Activated CD8-positive, alpha-beta memory T cell treated with anti-CD3 and anti-CD28 coated beads for 24 hours (primary cell): ENCODE data around the gene CFAP54.

Experiments used
- DNase-seq: peaks from one replicate; pipeline ENCODE4 v3.0.0-alpha.2; 2020

Gene CFAP54

GRCh38 chr12:96773031-96773430 lies 283.7 kb downstream of the CFAP54 start:
- no peak for DNase-seq

DNA sequence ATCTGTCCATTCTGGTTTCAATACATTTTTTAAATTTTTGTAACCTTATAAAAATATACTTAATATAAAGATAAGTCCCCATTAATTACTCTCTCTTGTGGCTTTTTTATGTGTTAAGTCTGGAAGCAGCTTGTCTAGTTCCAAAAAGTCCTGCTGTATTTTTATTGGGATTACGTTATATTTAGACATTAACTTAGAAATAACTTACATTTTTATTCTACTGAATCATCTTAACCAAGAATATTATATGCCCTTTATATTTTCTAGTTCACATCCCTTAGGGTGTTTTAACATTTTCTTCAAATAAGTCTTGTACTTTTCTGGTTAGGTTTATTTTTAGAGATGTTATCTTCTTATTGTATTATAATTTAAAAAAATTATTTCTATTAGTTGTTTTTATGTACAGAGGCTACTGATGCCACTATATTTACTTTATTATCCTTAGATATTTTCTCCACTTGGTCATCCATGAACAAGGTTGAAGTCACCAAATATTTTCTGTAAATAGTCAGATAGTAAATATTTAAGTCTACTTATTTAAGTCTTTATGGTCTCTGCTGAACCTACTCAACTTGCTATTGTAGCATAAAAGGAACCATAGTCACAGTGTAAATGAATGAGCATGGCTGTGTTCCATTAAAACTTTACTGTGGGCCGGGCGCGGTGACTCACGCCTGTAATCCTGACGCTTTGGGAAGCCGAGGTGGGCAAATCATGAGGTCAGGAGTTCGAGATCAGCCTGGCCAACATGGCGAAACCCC lies 285.3 kb downstream of the CFAP54 start:
- no peak for DNase-seq

GRCh38 chr12:96776908-96777307 lies 287.5 kb downstream of the CFAP54 start:
- DNase-seq, result no peak

DNA sequence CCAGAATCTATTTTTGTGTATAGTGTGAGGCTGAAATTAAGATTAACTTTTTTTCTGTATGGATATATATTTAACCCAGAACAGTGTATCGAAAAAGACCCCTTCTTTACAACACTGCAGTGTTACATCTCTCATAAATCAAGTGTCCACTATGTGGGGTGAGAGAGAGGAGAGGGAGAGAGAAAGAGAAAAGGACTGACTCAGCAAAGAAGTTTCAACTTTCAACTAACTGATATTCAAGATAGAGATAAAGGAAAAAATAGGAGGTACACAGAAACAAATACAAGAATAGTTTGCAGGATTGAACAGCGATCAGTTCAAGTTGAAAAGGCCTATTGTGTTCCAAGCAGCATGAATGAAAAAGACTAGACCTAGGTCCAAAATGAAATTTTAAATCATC lies 291.0 kb downstream of the CFAP54 start:
- DNase-seq, result no peak

DNA sequence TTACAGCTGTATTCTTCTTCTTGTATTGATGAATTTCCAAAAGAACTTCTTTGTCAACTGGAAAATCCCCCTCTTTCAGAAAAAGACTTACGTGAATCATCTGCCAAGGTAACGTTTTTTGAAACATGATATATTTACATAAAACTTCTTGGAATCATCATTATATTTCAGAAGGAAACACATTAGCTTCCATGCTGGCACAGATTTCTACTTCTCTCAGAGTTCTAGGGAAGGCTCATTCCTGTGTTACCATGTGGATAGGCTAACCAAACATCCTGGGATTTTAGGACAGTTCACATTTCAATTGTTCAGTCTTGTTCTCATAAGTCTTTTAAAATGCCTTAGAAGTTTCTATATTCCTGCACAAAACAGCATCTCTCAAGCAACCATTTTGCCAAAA lies 297.4 kb downstream of the CFAP54 start:
- no peak for DNase-seq

GRCh38 chr12:96803969-96804368 lies 314.6 kb downstream of the CFAP54 start:
- no peak for DNase-seq

DNA sequence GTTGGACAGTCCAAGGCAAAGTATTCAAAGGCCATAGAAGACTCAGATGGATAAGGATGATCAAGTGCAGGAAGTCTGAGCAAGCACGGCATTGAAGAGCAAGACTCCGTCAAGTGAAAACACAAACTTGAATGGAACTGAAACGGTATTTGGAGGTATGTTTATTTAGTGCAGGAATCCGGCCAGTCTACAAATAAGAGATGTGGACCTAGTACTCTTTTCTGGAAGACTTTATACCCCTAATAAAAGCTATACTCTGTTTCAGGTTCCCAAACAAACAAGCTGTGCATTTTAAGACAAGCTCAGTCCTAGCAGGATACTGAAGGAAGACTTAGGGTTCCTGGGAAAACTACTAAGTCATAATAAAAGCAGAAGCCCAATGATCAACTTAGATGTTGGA lies 316.9 kb downstream of the CFAP54 start:
- DNase-seq, result no peak

- no peak for DNase-seq
Measured at GRCh38 chr12:96807741-96808140, 318.4 kb downstream of the CFAP54 start.

DNA sequence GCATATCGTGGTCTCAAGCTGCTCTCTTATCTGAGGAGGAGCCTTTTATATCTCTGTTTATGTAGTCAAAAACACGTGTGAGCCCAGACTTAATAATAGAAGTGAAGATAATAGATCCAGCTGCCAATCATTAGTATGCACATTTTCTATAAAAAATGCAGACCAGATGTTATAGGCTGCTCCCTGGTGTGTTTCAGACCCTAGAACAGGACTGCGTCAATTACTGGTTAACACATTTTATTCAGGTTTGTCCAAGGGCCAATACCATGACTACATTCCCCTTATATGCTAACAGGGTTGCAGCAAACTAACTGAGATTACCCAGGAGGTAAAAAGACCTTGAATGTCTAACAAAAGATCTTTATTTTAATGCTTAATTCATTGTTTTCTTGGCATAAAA lies 319.2 kb downstream of the CFAP54 start:
- no peak for DNase-seq

DNA sequence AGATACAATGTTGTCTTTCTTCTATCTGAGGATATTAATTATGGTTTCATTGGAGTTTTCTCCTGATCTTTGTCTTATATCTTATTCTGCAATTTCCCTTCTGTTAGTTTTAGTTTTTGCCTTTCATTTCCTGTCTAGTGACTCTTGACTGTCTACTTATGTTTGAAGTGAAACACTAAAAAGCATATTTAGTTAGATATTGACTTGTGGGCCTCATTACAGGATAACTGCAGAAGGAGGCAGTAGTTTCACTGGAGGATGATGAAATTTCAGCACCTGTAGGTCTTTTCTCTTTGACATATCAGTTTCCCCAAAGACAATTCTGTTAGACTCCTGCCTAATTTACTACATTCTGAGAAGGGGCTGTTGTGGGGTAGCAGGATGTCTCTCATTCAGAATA lies 320.1 kb downstream of the CFAP54 start:
- DNase-seq, result no peak

DNA sequence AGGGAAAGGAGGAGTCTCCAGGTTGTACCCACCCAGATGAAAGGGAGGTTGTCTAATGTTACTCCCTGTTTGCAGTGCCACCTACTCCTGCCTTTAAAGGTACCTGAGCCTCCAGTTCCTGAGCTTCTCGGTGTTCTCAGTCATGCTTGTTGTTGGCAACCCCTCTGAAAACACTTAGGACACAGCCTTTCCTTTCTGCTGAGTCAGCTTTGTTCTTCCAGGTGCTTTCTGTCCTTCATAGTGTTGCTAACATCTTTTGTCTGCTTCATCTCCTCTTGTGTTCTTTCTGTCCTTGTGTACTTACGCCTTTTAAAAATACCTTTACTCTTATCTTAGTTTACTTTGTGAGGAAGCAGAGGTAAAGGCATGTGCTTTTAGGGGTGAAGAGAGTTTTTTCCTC lies 320.7 kb downstream of the CFAP54 start:
- no peak for DNase-seq

DNA sequence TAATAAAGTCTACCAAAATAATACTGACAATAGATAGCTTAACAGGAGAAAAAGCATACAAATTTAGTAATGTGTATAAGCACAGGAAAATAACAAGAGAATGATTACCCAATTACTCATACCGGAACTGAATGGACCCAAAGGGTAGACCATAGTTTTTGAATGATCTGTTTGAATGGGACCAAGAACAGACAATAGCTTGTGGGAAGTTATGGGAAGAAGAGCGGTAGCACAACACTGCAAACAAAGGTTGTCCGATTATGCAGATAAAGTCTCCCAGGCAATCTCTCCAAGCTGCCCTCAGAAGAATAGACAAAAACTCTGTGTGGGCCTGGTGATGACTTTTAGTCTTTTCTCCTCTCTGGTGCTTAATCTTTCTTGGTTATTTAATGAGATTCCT lies 321.1 kb downstream of the CFAP54 start:
- DNase-seq, result no peak

GRCh38 chr12:96811083-96811482 lies 321.7 kb downstream of the CFAP54 start:
- DNase-seq, result no peak

GRCh38 chr12:96812153-96812552 lies 322.8 kb downstream of the CFAP54 start:
- no peak for DNase-seq

DNA sequence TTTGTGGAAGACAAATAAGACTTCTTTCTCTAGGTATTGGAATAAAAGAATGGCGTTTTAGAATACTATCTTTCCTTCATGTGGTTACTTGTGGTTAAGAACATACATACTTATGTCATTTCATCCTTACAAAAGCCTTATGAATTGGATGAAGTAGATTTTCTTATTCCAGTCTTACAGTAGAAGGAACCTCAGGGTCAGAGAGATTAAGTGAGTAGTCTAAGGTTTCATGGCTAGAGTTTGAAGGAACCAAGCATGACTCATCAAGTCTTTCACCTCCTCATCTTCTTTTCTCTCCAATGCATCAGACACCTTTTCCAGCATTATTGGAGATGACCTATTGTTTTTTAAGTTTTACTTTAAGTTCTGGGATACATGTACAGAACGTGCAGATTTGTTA lies 324.8 kb downstream of the CFAP54 start:
- DNase-seq, result no peak

DNA sequence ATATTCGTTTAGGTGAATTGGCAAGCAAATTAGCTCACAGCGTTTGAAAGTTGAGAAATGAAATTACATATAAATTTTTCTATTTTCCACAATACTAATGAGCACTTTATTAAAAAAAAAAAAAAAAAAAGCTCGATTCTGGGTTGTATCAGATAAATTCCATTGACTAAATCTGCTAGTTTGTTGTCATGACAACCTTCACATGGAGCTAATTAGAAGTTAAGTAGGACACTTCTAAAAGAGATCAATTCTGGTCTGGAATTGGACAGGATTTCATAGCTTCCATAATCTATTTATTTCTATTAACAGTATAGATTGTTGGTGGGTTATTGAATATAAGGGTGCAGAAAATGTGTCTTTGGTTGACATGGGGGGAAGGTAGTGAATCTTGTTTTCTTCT lies 332.2 kb downstream of the CFAP54 start:
- no peak for DNase-seq

DNA sequence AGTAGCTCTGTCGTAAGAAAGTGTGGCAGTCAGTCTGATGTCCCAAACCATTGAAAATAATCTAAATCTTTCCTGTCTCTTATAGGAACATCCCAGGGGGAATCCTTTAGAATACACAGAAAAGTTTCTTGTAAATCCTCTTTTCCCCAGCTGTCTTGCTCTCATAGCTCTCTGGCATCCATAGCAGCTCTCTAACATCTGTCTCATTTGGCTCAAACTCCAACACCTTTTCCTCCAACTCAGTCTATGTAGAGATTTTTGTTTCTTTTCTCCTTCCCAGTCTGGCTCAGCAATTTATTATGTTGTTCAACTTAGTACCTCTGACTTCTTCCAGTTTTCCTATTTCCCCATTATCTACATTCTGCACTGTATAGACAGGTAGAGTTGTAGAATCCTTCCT lies 333.3 kb downstream of the CFAP54 start:
- no peak for DNase-seq

- no peak for DNase-seq
Measured at GRCh38 chr12:96824074-96824837, 334.9 kb downstream of the CFAP54 start.

DNA sequence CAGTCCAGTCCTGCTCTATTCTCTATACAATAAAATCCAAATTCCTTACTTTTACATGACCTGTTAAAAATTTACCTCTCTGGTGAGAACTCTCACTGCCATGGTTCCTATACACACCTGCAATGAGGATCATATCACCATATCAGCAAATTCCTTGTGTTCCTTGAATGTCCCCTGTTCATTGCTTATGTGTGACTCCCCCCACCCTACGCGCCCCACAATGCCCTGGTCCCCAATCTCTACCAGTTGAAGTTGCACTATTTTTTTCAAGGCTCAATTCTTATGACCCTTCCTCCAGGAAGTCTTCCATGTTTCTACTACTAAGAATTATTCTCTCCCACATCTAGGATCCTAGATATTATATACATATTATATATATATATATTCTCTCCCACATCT lies 335.5 kb downstream of the CFAP54 start:
- no peak for DNase-seq

GRCh38 chr12:96828169-96828789 lies 338.9 kb downstream of the CFAP54 start:
- no peak for DNase-seq

DNA sequence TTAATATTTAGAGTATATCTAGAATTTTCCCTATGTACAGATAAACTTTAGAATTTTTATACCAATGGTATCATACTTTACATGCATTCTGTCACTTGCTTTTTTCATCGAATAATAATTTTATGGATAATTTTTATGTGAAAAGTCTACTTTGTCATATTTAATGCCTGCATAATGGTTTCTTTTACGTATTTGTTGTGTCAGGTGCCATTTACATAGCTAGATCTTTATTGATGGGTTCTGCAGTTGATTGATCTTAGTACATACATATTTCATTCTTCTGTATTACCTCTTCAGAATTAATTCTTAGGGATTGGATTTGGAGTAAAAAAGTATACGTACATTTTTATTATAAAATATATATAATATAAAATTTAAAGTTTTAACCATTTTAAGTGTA lies 340.0 kb downstream of the CFAP54 start:
- no peak for DNase-seq

GRCh38 chr12:96831346-96831745 lies 342.0 kb downstream of the CFAP54 start:
- DNase-seq, result no peak

- no peak for DNase-seq
Measured at GRCh38 chr12:96846293-96846692, 356.9 kb downstream of the CFAP54 start.

- no peak for DNase-seq
Measured at GRCh38 chr12:96850676-96851075, 361.3 kb downstream of the CFAP54 start.
